ENCODE results near the gene FOXC2. TPM values are rescaled to one million over a fixed set of nuclear protein-coding genes. Genes with fewer than 3 reads are reported as not detected.

Gene FOXC2
- total RNA-seq, 1 experiment from 2014 or later = 7.6 TPM

- no peak for DNase-seq (ENCODE audit: low spot score)
- in situ Hi-C loops (cut with HindIII; ENCODE audit: low sequenced_read_pairs) = no loop called here
Observed at GRCh38 chr16:86553356-86553755, 13.3 kb upstream of the FOXC2 start.

DNA sequence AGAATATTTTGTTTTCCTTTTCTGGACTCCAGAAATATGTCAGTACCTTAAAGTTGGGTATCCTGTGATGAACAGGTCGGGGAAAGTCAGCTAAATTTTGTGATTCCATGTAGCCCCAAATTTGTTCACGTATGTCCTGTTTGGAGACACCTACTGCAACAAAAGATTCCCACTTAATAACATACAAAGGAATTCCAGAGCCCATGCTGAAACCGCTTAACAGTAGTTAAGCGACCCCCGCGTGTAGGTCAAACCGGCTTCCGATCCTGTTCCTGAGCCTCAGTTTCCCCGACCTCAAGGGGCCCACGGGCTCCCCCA lies 12.1 kb upstream of the FOXC2 start:
- peak; percentile 30 for DNase-seq (ENCODE audit: low spot score)
- in situ Hi-C loops (cut with HindIII; ENCODE audit: low sequenced_read_pairs) = no loop called here

- peak; percentile 85 for DNase-seq (ENCODE audit: low spot score)
- in situ Hi-C loops (cut with HindIII; ENCODE audit: low sequenced_read_pairs) = no loop called here
Observed at GRCh38 chr16:86554917-86555703, 11.5 kb upstream of the FOXC2 start, which contains the start of gene MTHFSD. TSS of gene MTHFSD (minus strand) at chr16:86555235. CDS start at chr16:86555184, 51 bp downstream.

DNA sequence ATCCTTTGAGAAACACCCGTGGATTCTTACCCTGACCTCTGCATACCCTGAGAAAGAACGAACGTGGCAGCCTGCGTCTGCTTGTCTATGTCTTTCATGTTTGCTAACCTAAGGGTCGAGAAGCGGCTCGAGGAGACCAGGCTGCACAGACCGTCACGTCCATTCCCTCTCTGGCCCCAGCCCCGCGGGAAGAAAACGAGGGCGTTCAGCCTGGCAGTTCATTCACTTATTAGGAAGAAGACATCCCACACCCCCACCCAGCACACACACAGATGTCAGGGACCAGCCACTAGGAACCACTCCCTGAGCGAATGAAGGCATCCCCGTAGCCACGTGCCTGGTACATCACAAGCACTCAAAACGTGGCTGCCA lies 10.9 kb upstream of the FOXC2 start:
- in situ Hi-C loops (cut with HindIII; ENCODE audit: low sequenced_read_pairs) = no loop called here
- no peak for DNase-seq (ENCODE audit: low spot score)

DNA sequence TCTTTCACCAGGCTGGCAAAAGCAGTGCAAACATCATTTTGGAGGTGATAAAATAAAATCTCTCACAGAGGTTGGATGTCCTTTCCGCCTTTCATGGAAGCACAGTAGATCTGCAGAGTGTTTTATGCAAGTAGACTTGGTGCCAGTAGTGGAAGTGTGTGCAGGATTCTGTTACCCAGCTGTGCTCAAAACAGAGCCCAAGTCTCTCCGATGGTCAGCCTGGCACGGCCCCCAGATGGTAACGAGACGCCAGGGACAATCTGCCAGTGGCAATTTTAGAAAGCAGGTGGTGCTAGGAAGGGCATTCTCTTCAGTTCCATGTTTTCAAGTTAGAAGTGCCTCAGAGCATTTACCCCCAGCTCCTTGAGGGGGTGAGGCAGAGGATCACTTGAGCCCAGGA lies 10.1 kb upstream of the FOXC2 start:
- in situ Hi-C loops (cut with HindIII; ENCODE audit: low sequenced_read_pairs) = no loop called here

DNA sequence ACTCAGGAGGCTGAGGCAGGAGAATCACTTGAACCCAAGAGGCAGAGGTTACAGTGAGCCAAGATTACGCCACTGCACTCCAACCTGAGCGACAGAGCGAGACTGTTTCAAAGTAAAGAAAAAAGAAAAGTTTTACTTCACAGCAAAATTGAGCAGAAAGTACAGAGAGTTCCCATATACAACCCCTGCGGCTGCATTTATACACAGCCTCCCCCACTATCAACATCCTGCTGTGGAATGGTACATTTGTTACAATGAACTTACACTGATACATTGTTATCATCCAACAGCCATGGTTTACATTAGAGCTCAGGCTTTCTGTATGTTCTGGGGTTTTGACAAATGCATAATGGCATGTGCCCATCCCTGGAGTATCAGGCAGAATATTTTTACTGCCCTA lies 9.0 kb upstream of the FOXC2 start:
- in situ Hi-C loops (cut with HindIII; ENCODE audit: low sequenced_read_pairs) = no loop called here
- no peak for DNase-seq (ENCODE audit: low spot score)

More for the DNA sequence above, 10.1 kb upstream of the FOXC2 start:
- DNase-seq (ENCODE audit: low spot score) = no peak

GRCh38 chr16:86558355-86559193 lies 8.1 kb upstream of the FOXC2 start:
- in situ Hi-C loops (cut with HindIII; ENCODE audit: low sequenced_read_pairs) = no loop called here
- DNase-seq (ENCODE audit: low spot score) = no peak

- in situ Hi-C loops (cut with HindIII; ENCODE audit: low sequenced_read_pairs) = no loop called here
- DNase-seq (ENCODE audit: low spot score) = no peak
Observed at GRCh38 chr16:86559802-86560305, 6.8 kb upstream of the FOXC2 start.

- in situ Hi-C loops (cut with HindIII; ENCODE audit: low sequenced_read_pairs) = no loop called here
- DNase-seq (ENCODE audit: low spot score) = no peak
Observed at GRCh38 chr16:86562356-86562755, 4.3 kb upstream of the FOXC2 start.

- in situ Hi-C loops (cut with HindIII; ENCODE audit: low sequenced_read_pairs) = no loop called here
Observed at GRCh38 chr16:86563469-86564345, 2.9 kb upstream of the FOXC2 start.

GRCh38 chr16:86565181-86565631 lies 1.4 kb upstream of the FOXC2 start:
- in situ Hi-C loops (cut with HindIII; ENCODE audit: low sequenced_read_pairs) = no loop called here
- DNase-seq (ENCODE audit: low spot score) = no peak

More at GRCh38 chr16:86563469-86564345, 2.9 kb upstream of the FOXC2 start:
- DNase-seq (ENCODE audit: low spot score) = peak; percentile 93

GRCh38 chr16:86565644-86566511 lies 751 bp upstream of the FOXC2 start:
- in situ Hi-C loops (cut with HindIII; ENCODE audit: low sequenced_read_pairs) = no loop called here
- DNase-seq (ENCODE audit: low spot score) = no peak

GRCh38 chr16:86566966-86567700 lies 504 bp downstream of the FOXC2 start:
- no peak for DNase-seq (ENCODE audit: low spot score)
- in situ Hi-C loops (cut with HindIII; ENCODE audit: low sequenced_read_pairs) = no loop called here

DNA sequence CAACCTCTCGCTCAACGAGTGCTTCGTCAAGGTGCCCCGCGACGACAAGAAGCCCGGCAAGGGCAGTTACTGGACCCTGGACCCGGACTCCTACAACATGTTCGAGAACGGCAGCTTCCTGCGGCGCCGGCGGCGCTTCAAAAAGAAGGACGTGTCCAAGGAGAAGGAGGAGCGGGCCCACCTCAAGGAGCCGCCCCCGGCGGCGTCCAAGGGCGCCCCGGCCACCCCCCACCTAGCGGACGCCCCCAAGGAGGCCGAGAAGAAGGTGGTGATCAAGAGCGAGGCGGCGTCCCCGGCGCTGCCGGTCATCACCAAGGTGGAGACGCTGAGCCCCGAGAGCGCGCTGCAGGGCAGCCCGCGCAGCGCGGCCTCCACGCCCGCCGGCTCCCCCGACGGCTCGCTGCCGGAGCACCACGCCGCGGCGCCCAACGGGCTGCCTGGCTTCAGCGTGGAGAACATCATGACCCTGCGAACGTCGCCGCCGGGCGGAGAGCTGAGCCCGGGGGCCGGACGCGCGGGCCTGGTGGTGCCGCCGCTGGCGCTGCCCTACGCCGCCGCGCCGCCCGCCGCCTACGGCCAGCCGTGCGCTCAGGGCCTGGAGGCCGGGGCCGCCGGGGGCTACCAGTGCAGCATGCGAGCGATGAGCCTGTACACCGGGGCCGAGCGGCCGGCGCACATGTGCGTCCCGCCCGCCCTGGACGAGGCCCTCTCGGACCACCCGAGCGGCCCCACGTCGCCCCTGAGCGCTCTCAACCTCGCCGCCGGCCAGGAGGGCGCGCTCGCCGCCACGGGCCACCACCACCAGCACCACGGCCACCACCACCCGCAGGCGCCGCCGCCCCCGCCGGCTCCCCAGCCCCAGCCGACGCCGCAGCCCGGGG lies 1.3 kb downstream of the FOXC2 start:
- in situ Hi-C loops (cut with HindIII; ENCODE audit: low sequenced_read_pairs) = no loop called here

DNA sequence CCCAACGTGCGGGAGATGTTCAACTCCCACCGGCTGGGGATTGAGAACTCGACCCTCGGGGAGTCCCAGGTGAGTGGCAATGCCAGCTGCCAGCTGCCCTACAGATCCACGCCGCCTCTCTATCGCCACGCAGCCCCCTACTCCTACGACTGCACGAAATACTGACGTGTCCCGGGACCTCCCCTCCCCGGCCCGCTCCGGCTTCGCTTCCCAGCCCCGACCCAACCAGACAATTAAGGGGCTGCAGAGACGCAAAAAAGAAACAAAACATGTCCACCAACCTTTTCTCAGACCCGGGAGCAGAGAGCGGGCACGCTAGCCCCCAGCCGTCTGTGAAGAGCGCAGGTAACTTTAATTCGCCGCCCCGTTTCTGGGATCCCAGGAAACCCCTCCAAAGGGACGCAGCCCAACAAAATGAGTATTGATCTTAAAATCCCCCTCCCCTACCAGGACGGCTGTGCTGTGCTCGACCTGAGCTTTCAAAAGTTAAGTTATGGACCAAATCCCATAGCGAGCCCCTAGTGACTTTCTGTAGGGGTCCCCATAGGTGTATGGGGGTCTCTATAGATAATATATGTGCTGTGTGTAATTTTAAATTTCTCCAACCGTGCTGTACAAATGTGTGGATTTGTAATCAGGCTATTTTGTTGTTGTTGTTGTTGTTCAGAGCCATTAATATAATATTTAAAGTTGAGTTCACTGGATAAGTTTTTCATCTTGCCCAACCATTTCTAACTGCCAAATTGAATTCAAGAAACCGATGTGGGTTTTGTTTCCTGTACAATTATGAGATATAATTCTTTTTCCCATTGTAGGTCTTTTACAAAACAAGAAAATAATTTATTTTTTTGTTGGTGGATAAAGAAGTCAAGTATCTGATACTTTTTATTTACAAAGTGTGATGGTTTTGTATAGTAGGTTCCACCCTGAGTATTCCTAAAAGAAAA lies 2.3 kb downstream of the FOXC2 start:
- no peak for DNase-seq (ENCODE audit: low spot score)
- in situ Hi-C loops (cut with HindIII; ENCODE audit: low sequenced_read_pairs) = no loop called here

More for the DNA sequence above, 1.3 kb downstream of the FOXC2 start:
- DNase-seq (ENCODE audit: low spot score) = no peak
